ENCODE results near the gene PTPRG. TPM values are rescaled to one million over a fixed set of nuclear protein-coding genes. Genes with fewer than 3 reads are reported as not detected.

The PTPRG gene
- total RNA-seq, 1 experiment from 2014 or later = 69.3 TPM

- no peak overlapping the region for H3K4ac ChIP-seq (ENCODE audit: low read depth, low read length)
- H3K18ac ChIP-seq (ENCODE audit: insufficient read length, low read depth, low read length) = no peak overlapping the region
- no peak overlapping the region for H4K5ac ChIP-seq (ENCODE audit: insufficient read length, low read depth, low read length)
- Mint-ChIP-seq H3K27ac (no peak overlapping the region; a peak in 1 of 7 replicates), H3K4me1 (peaks cover 10 to 22% of the 10 kb centered on the region in 2 experiments), H3K36me3 (ENCODE audit: insufficient read depth in 1 of 3, low read depth in 3 of 3) (peaks cover 0 to 3% (median 0%) of the 10 kb centered on the region in 3 experiments; a peak in 1 of 7 replicates), H3K4me3 (no peak overlapping the region), H3K27me3 (ENCODE audit: low read depth) (no peaks in the 10 kb centered on the region), H3K9me3 (no peaks in the 10 kb centered on the region)
- H3K23ac ChIP-seq (ENCODE audit: insufficient read length, low read depth, low read length) = no peak overlapping the region
- no CpG with 5 or more reads among the region's 5 CpGs for whole genome bisulfite sequencing (ENCODE audit: extremely low coverage, insufficient read length, low lambda C conversion rate)
- H3K79me1 ChIP-seq (ENCODE audit: insufficient read depth, low read depth, low read length, poor library complexity, severe bottlenecking) = no peaks in the 10 kb centered on the region
- H2BK15ac ChIP-seq (ENCODE audit: low read depth, low read length) = no peak overlapping the region
- H4K20me1 ChIP-seq (ENCODE audit: control insufficient read depth, insufficient read depth, insufficient read length) = peaks cover 4% of the 10 kb centered on the region
- H3K27ac ChIP-seq (ENCODE audit: insufficient read length, low read depth, low read length) = no peak overlapping the region
- H3K4me2 ChIP-seq (ENCODE audit: insufficient read depth, insufficient read length, low read length) = no peak overlapping the region
- no peak overlapping the region for H2BK5ac ChIP-seq (ENCODE audit: insufficient read length, low read length)
- no peaks in the 10 kb centered on the region for H3K4me1 ChIP-seq (ENCODE audit: insufficient read depth, low read length)
- H2BK20ac ChIP-seq (ENCODE audit: low read depth, low read length, poor library complexity, severe bottlenecking) = no peak overlapping the region
- no peak overlapping the region for H2BK12ac ChIP-seq (ENCODE audit: insufficient read length, low read depth, low read length)
- no peaks in the 10 kb centered on the region for H3K9me3 ChIP-seq (ENCODE audit: control insufficient read depth, low read depth, low read length)
- no peak for TF ChIP-seq CTCF (conservative IDR thresholded peaks at IDR 0.05)
- no peak overlapping the region for H2BK120ac ChIP-seq (ENCODE audit: low read depth, low read length, poor library complexity, severe bottlenecking)
- H3K79me2 ChIP-seq (ENCODE audit: insufficient read depth, low read length) = no peaks in the 10 kb centered on the region
- no peaks in the 10 kb centered on the region for H3K23me2 ChIP-seq (ENCODE audit: insufficient read length, low read depth, low read length, poor library complexity, severe bottlenecking)
- no peak overlapping the region for H4K8ac ChIP-seq (replicated peaks; ENCODE audit: insufficient read length, low read depth, low read length)
- H4K91ac ChIP-seq (ENCODE audit: insufficient read length, low read depth, low read length) = no peak overlapping the region
- H3K14ac ChIP-seq (ENCODE audit: insufficient read depth, low read length) = no peak overlapping the region
- H3K27me3 ChIP-seq (ENCODE audit: insufficient read depth, low read length) = no peaks in the 10 kb centered on the region
- no peak overlapping the region for H2AFZ ChIP-seq (ENCODE audit: low read length)
- H2AK5ac ChIP-seq (ENCODE audit: insufficient read length, low read length) = no peak overlapping the region
- H3T11ph ChIP-seq (ENCODE audit: low read length) = no peak overlapping the region
- H3K56ac ChIP-seq (ENCODE audit: insufficient read length, low read depth, low read length) = no peak overlapping the region
- H3K9ac ChIP-seq (ENCODE audit: extremely low read depth, insufficient read length, low read length) = no peak overlapping the region
- DNase-seq = no peak
Observed at GRCh38 chr3:62027796-62028195, 466.4 kb downstream of the PTPRG start.
